CD4-positive, alpha-beta T cell (primary cell): ENCODE measurements around the gene ZNF521. TPM values are rescaled to one million over a fixed set of nuclear protein-coding genes. Genes with fewer than 3 reads are reported as not detected.

Source experiments
- ATAC-seq: fragments of 200-7000 bp; cut with Tn5 transposase; one replicate; pipeline ENCODE4 v1.10.0; 2022; ENCODE audit warnings: mild to moderate bottlenecking; ENCODE audit not compliant: poor library complexity
- CTCF ChIA-PET: fragments of 350-600 bp; sonication (Branson Sonifier 250); formaldehyde crosslinking; loops from one replicate; lab custom pipeline; 2021; ENCODE audit warnings: antibody characterized with exemption, inconsistent platforms; lab: Charles Lee
- POLR2A ChIA-PET: fragments of 350-600 bp; sonication (Branson Sonifier 250); formaldehyde crosslinking; loops from one replicate; lab custom pipeline; 2021; ENCODE audit warnings: antibody characterized with exemption, inconsistent platforms; lab: Charles Lee
- DNase-seq, 14 experiments: peaks; one replicate each; pipeline ENCODE4 v3.0.0-alpha.2; 2013 to 2020; ENCODE audit warnings: mixed read lengths in 2 of 14
- H3K27ac ChIP-seq, 2 donors: one replicate each; pipeline versions ENCODE4 v1.5.1 to v1.7.0; 2013; ENCODE audit warnings: low read length in 2 of 2, low read depth in 1 of 2, mild to moderate bottlenecking in 1 of 2
- H3K27me3 ChIP-seq, 2 experiments: 1 replicate in 1 of 2; 2 replicates in 1 of 2; pipeline versions ENCODE4 v1.6.1 to v1.7.0; 2013; ENCODE audit warnings: low read length in 2 of 2, control low read depth in 1 of 2, mild to moderate bottlenecking in 1 of 2, moderate library complexity in 1 of 2; ENCODE audit not compliant: insufficient read depth in 2 of 2, control insufficient read depth in 1 of 2
- H3K36me3 ChIP-seq: one replicate; pipeline ENCODE4 v1.6.1; 2013; ENCODE audit warnings: low read length, control low read depth; ENCODE audit not compliant: insufficient read depth
- H3K4me1 ChIP-seq: one replicate; pipeline ENCODE4 v1.6.1; 2013; ENCODE audit warnings: low read length, control low read depth; ENCODE audit not compliant: insufficient read depth
- H3K4me3 ChIP-seq: one replicate; pipeline ENCODE4 v1.5.1; 2013; ENCODE audit warnings: mild to moderate bottlenecking, low read length, moderate library complexity
- H3K9me3 ChIP-seq, 2 experiments: 1 replicate in 1 of 2; 2 replicates in 1 of 2; pipeline versions ENCODE4 v1.6.1 to v1.7.0; 2013; ENCODE audit warnings: low read length in 2 of 2, mild to moderate bottlenecking in 2 of 2, control low read depth in 1 of 2, moderate library complexity in 1 of 2; ENCODE audit not compliant: control insufficient read depth in 1 of 2, insufficient read depth in 1 of 2
- H3K27ac Mint-ChIP-seq: one replicate; pipeline ENCODE4 v1.8.0; 2020; ENCODE audit warnings: mixed read lengths
- H3K27me3 Mint-ChIP-seq: one replicate; pipeline ENCODE4 v1.8.0; 2021; ENCODE audit warnings: mixed read lengths
- H3K36me3 Mint-ChIP-seq: one replicate; pipeline ENCODE4 v1.8.0; 2021; ENCODE audit warnings: low read depth, mixed read lengths
- H3K4me1 Mint-ChIP-seq: one replicate; pipeline ENCODE4 v1.8.0; 2021; ENCODE audit warnings: low read depth, mixed read lengths
- H3K4me3 Mint-ChIP-seq: one replicate; pipeline ENCODE4 v1.8.0; 2020; ENCODE audit warnings: mild to moderate bottlenecking, mixed read lengths
- H3K9me3 Mint-ChIP-seq: one replicate; pipeline ENCODE4 v1.8.0; 2020; ENCODE audit warnings: mixed read lengths
- intact Hi-C, 2 experiments: fragments of 100-400 bp; cut with DNase I in 1 of 2; cut with micrococcal nuclease in 1 of 2; formaldehyde crosslinking; loops; one replicate each; pipeline versions ENCODE4 v1.15.1 to v1.9.0; 2023 to 2025; cut with DNase I, micrococcal nuclease
- total RNA-seq, 174 experiments: library from RNA in 2 of 174; stranded (reverse) in 2 of 174; gene quantifications; one replicate each; pipeline ENCODE4 v1.2.3 and lab custom pipeline; 2021 to 2026
- TF ChIP-seq, protein P1 (sequence below): fragments of 200-600 bp; IDR thresholded peaks from one replicate; pipeline ENCODE4 v1.8.0; 2022; ENCODE audit warnings: antibody characterized with exemption, mild to moderate bottlenecking

Gene ZNF521
- total RNA-seq, 2 experiments from 2014 or later: not detected

DNA sequence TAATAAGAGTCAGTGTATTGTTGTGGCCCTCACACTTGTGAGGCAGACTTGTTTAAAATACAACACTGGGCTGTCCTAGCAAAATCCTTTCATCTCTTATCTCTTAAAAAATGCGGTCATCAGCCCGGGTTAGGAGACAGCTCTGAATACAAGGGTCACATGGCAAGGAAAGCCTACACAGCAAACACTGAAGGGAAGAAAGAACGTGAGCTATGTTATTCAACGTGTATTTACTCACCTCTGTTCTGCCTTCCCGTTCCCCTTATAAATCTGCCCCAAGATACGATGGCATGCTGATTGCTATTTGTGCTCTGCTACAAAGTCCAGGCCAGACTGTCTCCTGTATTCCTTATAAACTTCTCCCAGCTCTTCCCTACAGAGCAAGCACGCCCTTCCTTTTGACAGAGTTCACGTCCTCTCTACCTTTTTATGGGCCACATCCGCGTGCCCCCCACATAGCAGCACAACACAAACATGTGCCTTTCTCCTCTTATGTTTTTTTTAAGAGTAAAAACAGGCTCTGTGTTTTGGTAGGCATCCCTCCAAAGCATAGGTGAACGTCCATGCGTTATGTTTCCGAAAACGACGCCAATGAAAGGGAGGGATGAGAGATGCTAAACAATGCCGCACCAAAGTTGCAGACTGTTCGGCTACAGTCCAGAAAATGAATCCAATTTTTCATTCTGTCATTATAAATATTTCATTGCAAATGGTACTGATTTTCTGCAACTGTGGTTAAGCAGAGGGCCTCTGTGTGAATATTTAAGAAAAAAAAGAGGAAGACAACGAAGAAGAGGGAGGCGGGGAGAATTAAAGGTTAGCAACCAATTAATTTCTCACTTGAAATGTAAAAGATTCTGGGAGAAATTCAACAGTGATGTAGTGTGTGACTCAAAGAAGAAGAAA is 274.7 kb downstream of the ZNF521 start:
- H3K4me3 Mint-ChIP-seq: no peak overlapping the region

DNA sequence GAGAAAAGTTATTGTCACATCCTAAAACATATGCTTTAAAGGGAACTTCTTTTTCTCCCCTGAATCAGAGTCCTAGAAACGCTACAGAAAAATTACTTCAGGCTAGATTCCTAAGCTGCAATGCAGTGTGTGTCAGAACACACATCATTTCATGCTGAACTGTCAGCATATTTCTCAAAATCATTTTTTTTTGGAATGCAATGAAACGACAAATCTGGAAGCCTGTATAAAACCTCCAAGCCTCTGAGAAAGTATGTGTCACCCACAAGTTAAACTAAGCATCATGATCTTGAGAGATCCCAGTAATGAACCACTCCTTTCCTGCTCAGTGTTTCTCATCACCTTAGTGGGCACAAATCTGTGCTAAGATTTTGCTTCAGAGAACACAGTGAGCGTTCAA is 276.2 kb downstream of the ZNF521 start:
- Mint-ChIP-seq H3K27ac (no peak overlapping the region), H3K9me3 (no peaks in the 10 kb centered on the region), H3K36me3 (no peaks in the 10 kb centered on the region), H3K27me3 (no peaks in the 10 kb centered on the region), H3K4me3 (no peak overlapping the region), H3K4me1 (no peaks in the 10 kb centered on the region)
- no peak for DNase-seq
- no peak overlapping the region for H3K27ac ChIP-seq
- POLR2A ChIA-PET: no interaction called here
- TF ChIP-seq, protein P1, sequence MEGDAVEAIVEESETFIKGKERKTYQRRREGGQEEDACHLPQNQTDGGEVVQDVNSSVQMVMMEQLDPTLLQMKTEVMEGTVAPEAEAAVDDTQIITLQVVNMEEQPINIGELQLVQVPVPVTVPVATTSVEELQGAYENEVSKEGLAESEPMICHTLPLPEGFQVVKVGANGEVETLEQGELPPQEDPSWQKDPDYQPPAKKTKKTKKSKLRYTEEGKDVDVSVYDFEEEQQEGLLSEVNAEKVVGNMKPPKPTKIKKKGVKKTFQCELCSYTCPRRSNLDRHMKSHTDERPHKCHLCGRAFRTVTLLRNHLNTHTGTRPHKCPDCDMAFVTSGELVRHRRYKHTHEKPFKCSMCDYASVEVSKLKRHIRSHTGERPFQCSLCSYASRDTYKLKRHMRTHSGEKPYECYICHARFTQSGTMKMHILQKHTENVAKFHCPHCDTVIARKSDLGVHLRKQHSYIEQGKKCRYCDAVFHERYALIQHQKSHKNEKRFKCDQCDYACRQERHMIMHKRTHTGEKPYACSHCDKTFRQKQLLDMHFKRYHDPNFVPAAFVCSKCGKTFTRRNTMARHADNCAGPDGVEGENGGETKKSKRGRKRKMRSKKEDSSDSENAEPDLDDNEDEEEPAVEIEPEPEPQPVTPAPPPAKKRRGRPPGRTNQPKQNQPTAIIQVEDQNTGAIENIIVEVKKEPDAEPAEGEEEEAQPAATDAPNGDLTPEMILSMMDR: no peak
- H3K4me1 ChIP-seq: no peaks in the 10 kb centered on the region
- intact Hi-C loops: loop anchor here in 1 of 2 experiments (1.0 kb wide), 1 partner anchor 7 kb away; no protein-coding TSS in a partner anchor
- H3K4me3 ChIP-seq: no peak overlapping the region
- H3K27me3 ChIP-seq: no peaks in the 10 kb centered on the region
- peaks cover 0 to 3% of the 10 kb centered on the region in 2 experiments for H3K9me3 ChIP-seq
- CTCF ChIA-PET: no interaction called here
- ATAC-seq: no peak
- H3K36me3 ChIP-seq: no peaks in the 10 kb centered on the region

More for the DNA sequence above, 274.7 kb downstream of the ZNF521 start:
- H3K27me3 ChIP-seq: no peaks in the 10 kb centered on the region
- H3K36me3 Mint-ChIP-seq: no peaks in the 10 kb centered on the region
- intact Hi-C loops: no loop called here
- H3K36me3 ChIP-seq: no peaks in the 10 kb centered on the region
- TF ChIP-seq, protein P1: no peak
- no peaks in the 10 kb centered on the region for H3K27me3 Mint-ChIP-seq
- no peaks in the 10 kb centered on the region for H3K4me1 Mint-ChIP-seq
- no peaks in the 10 kb centered on the region for H3K9me3 Mint-ChIP-seq
- H3K9me3 ChIP-seq: peaks cover 0 to 3% of the 10 kb centered on the region in 2 experiments
- no peaks in the 10 kb centered on the region for H3K4me1 ChIP-seq
- H3K27ac Mint-ChIP-seq: no peak overlapping the region
- ChIA-PET CTCF (no interaction called here), POLR2A (no interaction called here)
- no peak overlapping the region for H3K27ac ChIP-seq
- no peak overlapping the region for H3K4me3 ChIP-seq
- ATAC-seq: no peak
- no peak for DNase-seq

DNA sequence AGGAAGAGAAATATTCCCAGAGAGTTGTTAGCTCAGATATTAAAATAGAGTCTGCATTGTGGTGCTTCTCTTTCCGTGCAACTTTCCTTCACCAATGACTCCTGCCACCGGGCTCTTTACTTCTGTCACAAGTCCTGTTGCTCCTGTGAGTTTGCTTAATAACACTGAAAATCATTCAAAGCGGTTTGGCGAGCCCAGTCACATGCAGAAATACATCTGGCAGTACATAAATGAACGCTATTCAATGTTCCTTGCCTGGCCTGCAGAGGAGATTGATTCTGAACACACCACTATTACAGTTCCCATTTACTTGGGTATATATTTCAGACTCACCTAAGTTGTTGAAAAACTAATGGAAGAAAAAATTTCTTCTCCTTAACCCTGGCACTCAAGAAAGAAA is 276.6 kb downstream of the ZNF521 start:
- CTCF ChIA-PET: no interaction called here
- Histone ChIP-seq H3K4me3 (no peak overlapping the region), H3K27ac (no peak overlapping the region), H3K27me3 (no peaks in the 10 kb centered on the region), H3K9me3 (peaks cover 0 to 3% of the 10 kb centered on the region in 2 experiments), H3K4me1 (no peaks in the 10 kb centered on the region), H3K36me3 (no peaks in the 10 kb centered on the region)
- intact Hi-C loops: no loop called here
- H3K4me1 Mint-ChIP-seq: no peaks in the 10 kb centered on the region
- H3K4me3 Mint-ChIP-seq: no peak overlapping the region
- no peaks in the 10 kb centered on the region for H3K36me3 Mint-ChIP-seq
- H3K27ac Mint-ChIP-seq: no peak overlapping the region
- no peaks in the 10 kb centered on the region for H3K9me3 Mint-ChIP-seq
- TF ChIP-seq, protein P1: no peak
- ATAC-seq: no peak
- POLR2A ChIA-PET: no interaction called here
- H3K27me3 Mint-ChIP-seq: no peaks in the 10 kb centered on the region
- no peak for DNase-seq
